Neutrophil (primary cell): ENCODE results near the gene EPX.

Source experiments
- H3K27ac ChIP-seq: fragments of 200-600 bp; sonication (generic); 2 replicates; pipeline ENCODE4 v1.5.1; 2016; ENCODE audit warnings: mild to moderate bottlenecking, moderate library complexity
- H3K27me3 ChIP-seq: fragments of 200-600 bp; sonication (generic); 2 replicates; pipeline ENCODE4 v1.6.0; 2016; ENCODE audit warnings: mild to moderate bottlenecking
- H3K36me3 ChIP-seq: fragments of 200-600 bp; sonication (generic); 2 replicates; pipeline ENCODE4 v1.5.1; 2017
- H3K4me1 ChIP-seq, 2 experiments: fragments of 200-600 bp in 1 of 2; sonication (generic) in 1 of 2; 1 replicate in 1 of 2; 2 replicates in 1 of 2; pipeline versions ENCODE4 v1.5.1 to v1.6.1; 2013 to 2016; ENCODE audit warnings: low read depth in 1 of 2, low read length in 1 of 2, mild to moderate bottlenecking in 1 of 2, moderate library complexity in 1 of 2; ENCODE audit not compliant: control insufficient read depth in 1 of 2, insufficient read depth in 1 of 2
- H3K4me3 ChIP-seq, 2 experiments: fragments of 200-600 bp in 1 of 2; sonication (generic) in 1 of 2; 1 replicate in 1 of 2; 2 replicates in 1 of 2; pipeline ENCODE4 v1.5.1; 2013 to 2016; ENCODE audit warnings: low read depth in 1 of 2, low read length in 1 of 2, mild to moderate bottlenecking in 1 of 2, moderate library complexity in 1 of 2
- H3K9me3 ChIP-seq: fragments of 200-600 bp; sonication (generic); 2 replicates; pipeline ENCODE4 v1.5.1; 2016
- TF ChIP-seq, protein P1 (sequence below): fragments of 200-600 bp; sonication (generic); IDR thresholded peaks from 2 replicates; pipeline ENCODE4 v1.5.1; 2016; ENCODE audit warnings: antibody characterized with exemption

Gene EPX

DNA sequence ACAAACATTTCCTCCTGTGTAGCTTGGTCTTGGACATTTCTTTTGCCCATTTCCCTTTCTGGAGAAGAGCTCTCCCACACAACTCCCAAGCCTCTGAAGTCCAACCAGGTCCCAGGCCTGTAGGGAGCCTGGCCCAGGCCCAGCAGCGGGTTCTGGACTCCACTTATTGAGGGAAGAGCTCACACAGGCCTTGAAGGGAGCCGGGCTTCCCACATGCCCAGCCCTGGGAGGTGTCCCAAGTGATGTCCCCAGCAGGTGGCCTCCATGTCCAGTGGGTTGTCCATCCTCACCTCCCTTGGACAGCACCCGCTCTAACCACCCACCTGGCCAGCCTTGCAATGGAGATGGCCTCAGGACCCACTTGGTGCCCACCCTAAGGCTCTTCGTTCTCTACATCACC lies 5.9 kb upstream of the EPX start:
- Histone ChIP-seq H3K4me1 (peaks cover 5% of the 10 kb centered on the region in 2 experiments), H3K27ac (no peak overlapping the region), H3K36me3 (no peaks in the 10 kb centered on the region), H3K27me3 (peaks cover 28% of the 10 kb centered on the region), H3K9me3 (no peaks in the 10 kb centered on the region), H3K4me3 (no peak overlapping the region)
- TF ChIP-seq, protein P1, sequence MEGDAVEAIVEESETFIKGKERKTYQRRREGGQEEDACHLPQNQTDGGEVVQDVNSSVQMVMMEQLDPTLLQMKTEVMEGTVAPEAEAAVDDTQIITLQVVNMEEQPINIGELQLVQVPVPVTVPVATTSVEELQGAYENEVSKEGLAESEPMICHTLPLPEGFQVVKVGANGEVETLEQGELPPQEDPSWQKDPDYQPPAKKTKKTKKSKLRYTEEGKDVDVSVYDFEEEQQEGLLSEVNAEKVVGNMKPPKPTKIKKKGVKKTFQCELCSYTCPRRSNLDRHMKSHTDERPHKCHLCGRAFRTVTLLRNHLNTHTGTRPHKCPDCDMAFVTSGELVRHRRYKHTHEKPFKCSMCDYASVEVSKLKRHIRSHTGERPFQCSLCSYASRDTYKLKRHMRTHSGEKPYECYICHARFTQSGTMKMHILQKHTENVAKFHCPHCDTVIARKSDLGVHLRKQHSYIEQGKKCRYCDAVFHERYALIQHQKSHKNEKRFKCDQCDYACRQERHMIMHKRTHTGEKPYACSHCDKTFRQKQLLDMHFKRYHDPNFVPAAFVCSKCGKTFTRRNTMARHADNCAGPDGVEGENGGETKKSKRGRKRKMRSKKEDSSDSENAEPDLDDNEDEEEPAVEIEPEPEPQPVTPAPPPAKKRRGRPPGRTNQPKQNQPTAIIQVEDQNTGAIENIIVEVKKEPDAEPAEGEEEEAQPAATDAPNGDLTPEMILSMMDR, result no peak

DNA sequence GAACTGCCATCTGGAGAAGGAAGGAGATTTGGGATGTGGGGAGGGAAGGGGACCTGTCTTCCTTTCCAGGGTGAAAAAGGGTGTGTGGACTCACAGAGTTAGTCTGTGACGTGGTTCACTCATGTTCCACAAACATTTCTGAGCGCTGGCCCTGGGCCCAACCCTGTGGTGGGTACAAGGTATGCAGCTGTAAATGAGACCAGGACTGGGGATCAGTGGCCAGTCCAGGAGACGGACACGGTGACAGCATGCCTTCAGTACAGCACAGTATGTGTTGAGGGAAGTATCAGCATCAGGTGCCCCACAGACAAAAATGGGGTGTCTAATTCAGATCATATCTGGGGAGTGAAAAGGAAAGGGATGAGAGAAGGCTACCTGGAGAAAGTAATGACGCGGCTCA lies 5.5 kb upstream of the EPX start:
- Histone ChIP-seq H3K27ac (no peak overlapping the region), H3K9me3 (no peaks in the 10 kb centered on the region), H3K4me3 (no peak overlapping the region), H3K36me3 (no peaks in the 10 kb centered on the region), H3K4me1 (peaks cover 5% of the 10 kb centered on the region in 2 experiments), H3K27me3 (peaks cover 28% of the 10 kb centered on the region)
- TF ChIP-seq, protein P1, result no peak

DNA sequence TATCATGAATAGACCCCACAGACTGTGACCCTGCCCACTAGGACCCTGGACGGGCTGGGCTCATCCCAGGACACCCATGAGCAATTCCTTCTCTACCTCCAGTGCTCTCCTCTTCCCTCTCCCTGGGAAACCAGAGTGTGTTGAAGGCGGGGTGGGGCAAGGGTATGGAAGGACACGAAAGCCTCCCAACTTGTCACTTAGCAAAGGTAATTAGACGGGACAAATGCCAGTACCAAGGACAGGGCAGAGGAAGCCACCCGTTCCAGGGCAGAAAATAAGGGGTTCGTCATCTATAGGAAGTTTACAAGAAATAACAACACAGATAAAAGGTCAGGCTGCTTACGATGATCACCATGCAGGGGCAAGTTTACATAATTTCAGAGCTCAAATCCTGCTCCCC lies 4.9 kb upstream of the EPX start:
- H3K27ac ChIP-seq, result no peak overlapping the region
- H3K4me1 ChIP-seq, result peaks cover 5% of the 10 kb centered on the region in 2 experiments
- no peaks in the 10 kb centered on the region for H3K9me3 ChIP-seq
- TF ChIP-seq, protein P1, result no peak
- H3K27me3 ChIP-seq, result peaks cover 28% of the 10 kb centered on the region
- no peaks in the 10 kb centered on the region for H3K36me3 ChIP-seq
- H3K4me3 ChIP-seq, result no peak overlapping the region

DNA sequence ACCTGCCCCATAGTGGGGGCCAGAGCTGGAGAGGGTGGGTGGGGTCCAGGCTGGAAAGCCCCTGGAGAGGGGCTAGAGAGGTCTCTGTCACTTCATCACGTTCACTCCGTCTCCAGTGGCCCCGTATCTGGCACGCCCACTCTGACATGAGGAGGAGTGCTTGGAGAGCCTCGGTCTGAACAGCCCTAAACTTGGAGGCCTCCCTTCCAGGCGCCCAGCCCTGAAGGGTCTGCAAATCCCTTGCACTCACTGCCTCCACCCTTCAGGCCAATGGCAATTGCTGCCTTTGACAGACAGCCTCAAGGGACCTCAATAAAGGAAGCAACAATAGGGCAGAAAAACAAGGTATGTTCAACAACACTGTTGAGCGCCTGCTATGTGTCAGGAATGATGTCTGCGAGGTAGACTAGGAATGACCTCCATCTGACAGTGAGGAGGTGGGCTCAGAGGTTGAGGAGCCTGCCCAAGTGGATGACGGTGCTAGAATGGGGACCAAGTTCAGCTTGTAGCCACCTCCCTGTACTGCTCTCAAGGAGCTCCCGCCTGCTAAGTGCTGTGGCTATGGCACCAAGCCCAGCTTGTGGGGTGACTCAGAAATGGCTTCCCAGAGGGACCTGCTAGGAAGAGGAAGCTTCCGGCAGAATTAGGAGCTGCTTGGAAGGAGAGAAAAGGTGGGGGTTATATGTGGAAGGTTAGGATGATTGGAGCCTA lies 2.9 kb upstream of the EPX start:
- peaks cover 0 to under 1% of the 10 kb centered on the region in 2 experiments for H3K4me1 ChIP-seq
- no peaks in the 10 kb centered on the region for H3K9me3 ChIP-seq
- H3K27me3 ChIP-seq, result peaks cover 28% of the 10 kb centered on the region
- no peak overlapping the region for H3K4me3 ChIP-seq
- H3K27ac ChIP-seq, result no peak overlapping the region
- H3K36me3 ChIP-seq, result no peaks in the 10 kb centered on the region
- TF ChIP-seq, protein P1, result no peak

DNA sequence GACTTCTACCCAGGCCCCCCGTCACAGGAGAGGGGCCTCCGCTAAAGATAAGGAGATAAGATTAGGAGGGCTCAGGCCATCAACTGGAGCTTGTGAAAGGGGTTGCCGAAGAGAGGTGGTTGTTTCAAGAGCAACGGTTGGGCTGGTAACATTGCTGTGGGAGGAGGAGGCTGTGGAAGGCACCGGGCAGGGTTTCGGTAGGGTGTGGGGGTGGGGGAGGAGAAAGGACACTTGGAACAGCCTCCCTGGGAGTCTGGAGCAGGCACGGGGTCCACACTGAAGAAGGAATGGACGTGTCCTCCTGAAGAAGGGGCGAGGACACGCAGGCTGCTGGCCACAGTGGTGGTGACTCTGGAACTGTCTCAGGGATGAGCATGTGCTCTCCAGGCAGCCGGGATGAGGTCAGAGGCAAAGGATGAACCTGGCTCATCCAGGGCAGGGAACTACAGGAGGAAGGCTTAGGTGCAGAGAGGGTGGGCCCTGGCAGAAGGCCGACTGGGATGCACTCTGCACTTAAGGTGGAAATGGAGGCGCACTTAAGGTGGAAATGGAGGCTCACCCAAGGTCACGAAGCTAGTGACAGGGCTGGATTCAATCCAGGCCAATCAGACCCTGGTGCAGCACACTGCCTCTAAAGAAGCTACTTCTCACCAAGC lies 1.2 kb upstream of the EPX start:
- H3K36me3 ChIP-seq, result no peaks in the 10 kb centered on the region
- TF ChIP-seq, protein P1, result no peak
- peaks cover 28% of the 10 kb centered on the region for H3K27me3 ChIP-seq
- H3K27ac ChIP-seq, result no peak overlapping the region
- H3K4me3 ChIP-seq, result no peak overlapping the region
- H3K4me1 ChIP-seq, result no peaks in the 10 kb centered on the region
- H3K9me3 ChIP-seq, result no peaks in the 10 kb centered on the region
